HuH-7.5 (cell line): Measurements from ENCODE around the gene SNRNP25.

Experiments
- DNase-seq: peaks from one replicate; pipeline ENCODE4 v3.0.0; 2011; ENCODE audit warnings: low spot score

The SNRNP25 gene

DNA sequence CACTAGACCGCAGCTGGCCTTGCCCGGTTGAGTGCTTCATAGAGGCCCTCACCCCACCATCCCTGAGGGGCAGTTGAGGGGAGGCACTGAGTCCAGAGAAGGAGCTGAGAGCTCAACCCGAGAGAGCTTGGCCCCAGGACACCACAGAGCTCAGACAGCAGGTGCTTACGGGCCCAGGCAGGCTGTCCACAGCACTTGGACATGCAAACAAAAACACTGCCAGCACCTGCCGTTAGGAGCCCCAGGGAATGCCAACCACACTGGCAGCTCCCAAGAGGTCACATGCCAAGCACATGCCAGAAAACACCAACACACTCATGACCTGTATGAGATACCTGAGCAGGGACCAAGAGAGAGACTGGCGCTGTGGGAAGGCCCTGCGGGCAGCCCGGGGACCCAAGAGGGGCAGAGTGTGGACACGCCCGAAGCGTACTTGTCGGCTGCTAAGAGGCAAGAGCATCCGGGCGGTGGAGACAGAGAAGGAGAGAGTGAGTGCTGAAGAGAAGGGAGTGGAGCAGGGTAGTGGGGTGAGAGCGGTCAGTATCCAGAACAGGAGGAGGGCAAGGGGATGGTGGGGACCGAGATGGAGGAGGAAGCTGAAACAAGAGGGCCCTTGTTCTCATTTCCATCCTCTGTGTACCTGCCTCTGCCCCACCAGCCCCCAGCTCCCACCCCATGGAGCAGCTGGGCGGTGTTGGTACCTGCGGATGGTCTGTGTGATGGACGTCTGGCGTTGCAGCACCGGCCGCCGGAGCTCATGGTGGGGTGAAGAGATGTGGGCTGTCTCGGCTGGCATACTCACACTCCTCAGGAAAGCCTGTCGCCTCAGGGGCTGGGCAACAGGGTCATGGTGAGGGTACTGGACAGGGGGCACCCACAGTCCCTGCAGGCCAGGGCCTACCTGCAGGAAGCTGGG lies 10.6 kb downstream of the SNRNP25 start:
- no peak for DNase-seq

DNA sequence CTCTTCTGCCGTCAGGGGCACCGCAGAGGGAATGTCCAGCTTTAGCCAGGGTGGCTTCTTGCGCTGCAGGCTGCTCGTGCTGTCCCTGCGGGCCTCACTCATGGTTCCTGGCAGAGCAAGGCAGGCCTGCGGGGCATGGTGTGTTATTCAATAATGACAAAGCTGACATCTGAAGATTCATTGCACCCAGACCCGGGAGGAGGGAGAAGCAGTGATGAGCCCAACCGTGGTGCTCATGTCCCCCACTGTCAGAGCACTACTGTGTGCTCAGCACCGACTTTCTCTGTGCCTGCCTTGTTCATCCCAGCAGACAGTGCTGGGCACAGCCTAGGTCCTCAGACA lies 11.3 kb downstream of the SNRNP25 start:
- DNase-seq: no peak

- peak; percentile 95 for DNase-seq
These were observed 12.1 kb downstream of the SNRNP25 start for GRCh38 chr16:65745-66144.

DNA sequence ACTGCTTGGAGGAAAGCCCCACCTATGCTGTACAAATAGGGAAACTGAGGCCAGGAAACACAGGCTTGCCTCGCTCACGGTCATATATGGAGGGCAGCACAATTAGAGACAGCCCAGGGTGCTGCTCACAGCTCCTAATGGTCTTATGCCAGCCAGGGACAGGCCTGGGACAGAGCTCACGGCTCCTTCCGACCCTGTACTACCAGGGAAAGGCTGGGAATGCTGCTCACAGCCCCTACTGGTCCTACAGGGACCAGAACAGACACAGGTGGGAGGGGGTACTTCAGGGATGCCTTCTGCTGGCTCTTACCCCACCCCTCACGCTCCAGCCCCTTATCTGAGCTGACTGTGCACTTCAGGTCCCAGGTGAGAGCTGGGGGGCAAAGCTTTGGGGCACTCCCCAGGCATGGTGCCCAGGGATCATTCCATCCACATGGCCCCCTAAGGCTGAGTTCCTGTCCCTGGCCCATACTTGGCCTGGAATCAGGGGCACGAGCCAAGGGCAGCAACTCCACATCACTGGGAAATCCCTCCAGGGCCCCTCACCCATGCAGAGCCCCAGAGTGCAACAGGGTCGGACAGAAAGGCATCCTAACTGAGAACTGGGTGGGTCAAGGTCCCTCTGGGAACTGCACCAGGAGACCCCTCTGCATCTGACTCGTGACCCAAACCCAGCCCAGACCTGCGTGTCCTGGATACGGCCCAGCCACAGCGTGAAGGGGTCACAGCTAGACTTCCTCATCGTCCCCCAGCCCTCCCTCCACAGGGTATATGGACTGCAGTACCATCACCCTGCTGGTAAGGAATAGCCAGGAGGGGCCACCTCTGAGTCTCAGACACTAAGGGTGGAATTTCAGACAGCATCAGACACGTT lies 12.9 kb downstream of the SNRNP25 start:
- no peak for DNase-seq

GRCh38 chr16:67183-67791 lies 13.7 kb downstream of the SNRNP25 start:
- DNase-seq: no peak

GRCh38 chr16:67884-68789 lies 14.5 kb downstream of the SNRNP25 start:
- DNase-seq: no peak

DNA sequence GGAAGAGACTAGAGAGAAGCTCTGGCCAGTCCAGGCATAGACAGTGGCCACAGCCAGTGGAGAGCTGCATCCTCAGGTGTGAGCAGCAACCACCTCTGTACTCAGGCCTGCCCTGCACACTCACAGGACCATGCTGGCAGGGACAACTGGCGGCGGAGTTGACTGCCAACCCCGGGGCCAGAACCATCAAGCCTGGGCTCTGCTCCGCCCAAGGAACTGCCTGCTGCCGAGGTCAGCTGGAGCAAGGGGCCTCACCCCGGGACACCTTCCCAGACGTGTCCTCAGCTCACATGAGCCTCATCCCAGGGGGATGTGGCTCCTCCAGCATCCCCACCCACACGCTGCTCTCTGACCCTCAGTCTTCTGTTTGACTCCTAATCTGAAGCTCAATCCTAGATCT lies 15.6 kb downstream of the SNRNP25 start:
- DNase-seq: no peak

- DNase-seq: no peak
These were observed 17.5 kb downstream of the SNRNP25 start for GRCh38 chr16:71210-71539.

DNA sequence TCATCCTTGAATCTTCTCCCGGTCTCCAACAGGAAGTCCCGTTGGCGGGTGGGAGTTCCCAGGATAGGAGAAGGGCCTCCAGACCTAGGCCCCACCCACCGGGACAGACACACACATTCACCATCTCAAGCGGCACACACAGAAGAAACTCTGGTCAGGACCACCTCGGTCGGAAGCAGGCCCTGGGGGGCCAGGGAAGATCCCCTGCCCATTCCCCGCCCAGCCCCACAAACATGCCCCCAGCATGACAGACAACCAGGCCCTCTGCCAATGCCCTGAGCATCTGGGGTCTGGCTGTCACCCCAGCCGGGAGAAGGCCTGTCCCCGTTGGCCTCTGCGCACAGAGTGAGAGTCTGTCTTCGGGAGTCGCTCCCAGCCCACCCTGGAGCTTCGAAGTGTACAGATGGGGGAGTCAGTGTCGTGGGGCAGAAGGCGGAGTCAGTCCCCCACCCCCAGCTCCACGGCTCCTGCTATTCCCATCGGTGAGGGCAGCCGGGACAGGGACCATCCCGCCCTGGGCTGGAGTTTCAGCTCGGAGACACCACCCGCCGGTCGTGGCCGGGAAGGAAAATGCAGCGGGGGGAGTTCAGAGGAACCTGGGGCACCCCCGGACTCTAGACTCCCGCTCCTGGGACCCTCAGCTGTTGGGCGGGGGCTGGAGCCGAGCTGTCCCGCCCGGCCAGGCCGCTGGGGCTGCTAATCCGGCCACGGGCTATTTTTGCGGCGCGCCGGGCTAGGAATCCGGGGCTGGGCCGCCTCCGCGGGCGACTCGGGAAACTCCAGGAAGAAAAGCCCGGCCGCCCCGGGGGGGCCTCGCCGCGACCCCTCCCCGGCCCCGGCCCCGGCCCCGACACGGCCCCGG lies 18.1 kb downstream of the SNRNP25 start:
- DNase-seq: peak; percentile 89

DNA sequence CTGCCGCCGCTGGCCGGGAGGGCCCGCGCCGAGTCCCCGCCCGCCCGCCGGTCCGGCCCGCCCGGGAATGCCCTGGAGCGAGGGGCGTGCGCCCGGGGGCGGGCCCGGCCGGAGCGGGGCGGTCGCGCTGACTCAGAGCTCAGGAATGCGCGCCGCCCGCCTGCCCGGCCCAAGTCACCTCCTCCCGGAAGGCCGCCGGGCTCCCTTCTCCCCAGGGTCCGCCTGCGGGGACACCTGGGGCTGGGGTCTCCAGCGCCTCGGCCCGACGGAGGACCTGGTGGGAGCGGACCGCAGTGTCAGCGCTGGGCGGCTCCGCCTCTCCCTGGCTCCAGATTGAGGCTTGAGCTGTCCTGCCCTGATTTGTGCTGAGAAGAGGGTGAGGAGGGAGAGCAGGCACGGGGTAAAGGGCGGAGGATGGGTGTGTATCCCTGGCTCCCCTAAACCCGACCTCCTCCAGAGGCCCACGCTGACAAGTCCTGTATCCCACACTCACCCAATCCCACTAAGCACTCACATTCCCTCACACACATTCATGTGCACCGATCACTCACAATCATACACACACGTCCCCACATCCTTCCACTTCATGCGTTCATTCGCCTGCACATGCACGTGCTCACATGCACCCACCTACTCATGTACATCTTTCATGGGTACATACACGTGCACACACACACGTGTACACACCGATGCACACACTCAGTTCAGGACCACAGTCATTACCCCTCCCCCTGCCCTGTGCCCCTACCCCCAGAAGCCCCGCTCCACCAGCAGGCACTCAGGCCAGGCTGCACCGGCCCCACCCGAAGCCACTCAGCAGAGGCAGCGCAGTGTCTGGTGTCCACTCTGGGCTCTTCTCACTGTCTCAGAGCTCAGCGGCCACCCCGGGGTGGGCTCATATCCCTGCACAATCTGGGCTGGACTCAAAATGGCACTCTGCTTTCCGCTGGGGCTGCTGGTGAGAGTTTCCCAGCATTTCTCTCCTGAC lies 19.2 kb downstream of the SNRNP25 start, which contains the start of gene RHBDF1:
Gene RHBDF1 (minus strand): TSS at position 71 of the 988 bp plus-strand sequence. CDS start 7,616 bp downstream, outside the sequence.
- DNase-seq: peak; percentile 87

- DNase-seq: no peak
These were observed 20.6 kb downstream of the SNRNP25 start for GRCh38 chr16:74051-74746.

GRCh38 chr16:74747-75334 lies 21.2 kb downstream of the SNRNP25 start:
- DNase-seq: no peak

- DNase-seq: no peak
These were observed 22.2 kb downstream of the SNRNP25 start for GRCh38 chr16:75580-76501.

GRCh38 chr16:76535-77272 lies 23.1 kb downstream of the SNRNP25 start:
- DNase-seq: no peak

GRCh38 chr16:77273-77806 lies 23.7 kb downstream of the SNRNP25 start:
- DNase-seq: peak; percentile 70

- DNase-seq: peak; percentile 99
These were observed 24.3 kb downstream of the SNRNP25 start, which contains the start of gene MPG for GRCh38 chr16:77807-78443. TSS of gene MPG (plus strand) at chr16:78225. CDS start at chr16:78310, 85 bp downstream.
